Ishikawa (cell line): ENCODE results near the gene PREX1.

Experiments used
- CEBPB ChIP-seq: IDR thresholded peaks from 2 replicates; pipeline ENCODE4 v1.6.1; 2012
- CREB1 ChIP-seq: IDR thresholded peaks from 2 replicates; pipeline ENCODE4 v1.6.1; 2012; ENCODE audit warnings: low read depth
- EGR1 ChIP-seq: IDR thresholded peaks from 2 replicates; pipeline ENCODE4 v1.6.1; 2012
- EP300 ChIP-seq: IDR thresholded peaks from 2 replicates; pipeline ENCODE4 v1.6.1; 2012; ENCODE audit warnings: borderline replicate concordance
- FOXM1 ChIP-seq: IDR thresholded peaks from 2 replicates; pipeline ENCODE4 v1.6.1; 2012; ENCODE audit warnings: low read depth, borderline replicate concordance
- MAX ChIP-seq: IDR thresholded peaks from 2 replicates; pipeline ENCODE4 v1.6.1; 2012
- NFIC ChIP-seq: IDR thresholded peaks from 2 replicates; pipeline ENCODE4 v1.6.1; 2012
- RAD21 ChIP-seq: IDR thresholded peaks from 2 replicates; pipeline ENCODE4 v1.6.1; 2012; ENCODE audit warnings: low read depth
- REST ChIP-seq: IDR thresholded peaks from 2 replicates; pipeline ENCODE4 v1.6.1; 2012; ENCODE audit warnings: low read depth, mild to moderate bottlenecking
- TAF1 ChIP-seq: IDR thresholded peaks from 2 replicates; pipeline ENCODE4 v1.6.1; 2012; ENCODE audit warnings: low read depth, mild to moderate bottlenecking
- TCF12 ChIP-seq: IDR thresholded peaks from 2 replicates; pipeline ENCODE4 v1.6.1; 2012; ENCODE audit warnings: low read depth
- TEAD4 ChIP-seq: IDR thresholded peaks from 2 replicates; pipeline ENCODE4 v1.6.1; 2012
- USF1 ChIP-seq: IDR thresholded peaks from 2 replicates; pipeline ENCODE4 v1.6.1; 2012
- YY1 ChIP-seq: IDR thresholded peaks from 2 replicates; pipeline ENCODE4 v1.6.1; 2012; ENCODE audit warnings: low read depth
- ZBTB7A ChIP-seq: IDR thresholded peaks from 2 replicates; pipeline ENCODE4 v1.6.1; 2012; ENCODE audit warnings: low read depth

The PREX1 gene

GRCh38 chr20:48741669-48742068 lies 86.1 kb downstream of the PREX1 start:
- no peak for TF ChIP-seq CEBPB
- TF ChIP-seq TEAD4: no peak
- TF ChIP-seq NFIC: no peak
- TF ChIP-seq CREB1: no peak
- no peak for TF ChIP-seq TAF1
- no peak for TF ChIP-seq RAD21
- TF ChIP-seq EGR1: no peak
- TF ChIP-seq REST: no peak
- TF ChIP-seq MAX: no peak
- TF ChIP-seq ZBTB7A: no peak
- TF ChIP-seq YY1: no peak
- TF ChIP-seq TCF12: no peak
- TF ChIP-seq FOXM1: no peak
- no peak for TF ChIP-seq USF1
- no peak for TF ChIP-seq EP300

GRCh38 chr20:48740712-48741111 lies 87.1 kb downstream of the PREX1 start:
- TF ChIP-seq TEAD4 (no peak), USF1 (no peak), REST (no peak), YY1 (no peak), CREB1 (no peak), ZBTB7A (no peak), TAF1 (no peak), EP300 (no peak), CEBPB (no peak), MAX (no peak), NFIC (no peak), RAD21 (no peak), TCF12 (no peak), EGR1 (no peak), FOXM1 (no peak)

- no peak for TF ChIP-seq ZBTB7A
Observed at GRCh38 chr20:48740292-48740649, 87.5 kb downstream of the PREX1 start.

- TF ChIP-seq MAX (no peak), TCF12 (no peak), CREB1 (no peak), FOXM1 (no peak), USF1 (no peak), EP300 (no peak), TEAD4 (no peak), RAD21 (no peak), YY1 (no peak)
Observed at GRCh38 chr20:48739395-48740291, 88.2 kb downstream of the PREX1 start.

GRCh38 chr20:48738399-48739304 lies 89.1 kb downstream of the PREX1 start:
- no peak for TF ChIP-seq EGR1
- TF ChIP-seq EP300: no peak
- TF ChIP-seq USF1: no peak
- no peak for TF ChIP-seq FOXM1
- no peak for TF ChIP-seq MAX
- TF ChIP-seq TAF1: no peak
- no peak for TF ChIP-seq NFIC
- no peak for TF ChIP-seq REST
- TF ChIP-seq RAD21: no peak
- no peak for TF ChIP-seq ZBTB7A
- no peak for TF ChIP-seq CEBPB
- no peak for TF ChIP-seq CREB1
- TF ChIP-seq TEAD4: no peak
- no peak for TF ChIP-seq TCF12
- no peak for TF ChIP-seq YY1
